HuH-7.5 (cell line): Measurements from ENCODE around the gene EMID1.

Experiments
- DNase-seq: peaks from one replicate; pipeline ENCODE4 v3.0.0; 2011; ENCODE audit warnings: low spot score

Gene EMID1

GRCh38 chr22:29298641-29299040 lies 92.9 kb downstream of the EMID1 start:
- DNase-seq, result no peak

- DNase-seq, result no peak
Observed at GRCh38 chr22:29299136-29299900, 93.6 kb downstream of the EMID1 start.

- no peak for DNase-seq
Observed at GRCh38 chr22:29300467-29300806, 94.7 kb downstream of the EMID1 start.

GRCh38 chr22:29300807-29301601 lies 95.3 kb downstream of the EMID1 start:
- no peak for DNase-seq

- DNase-seq, result no peak
Observed at GRCh38 chr22:29301716-29302401, 96.2 kb downstream of the EMID1 start.

- no peak for DNase-seq
Observed at GRCh38 chr22:29302402-29302680, 96.6 kb downstream of the EMID1 start.

GRCh38 chr22:29302681-29303465 lies 97.2 kb downstream of the EMID1 start:
- DNase-seq, result no peak

- DNase-seq, result no peak
Observed at GRCh38 chr22:29305836-29306174, 100.1 kb downstream of the EMID1 start.

- peak; percentile 100 for DNase-seq
Observed at GRCh38 chr22:29306175-29306834, 100.6 kb downstream of the EMID1 start, which contains the start of gene GAS2L1. GAS2L1 (plus strand) TSS chr22:29306650; CDS start chr22:29308106, 1,456 bp downstream.

GRCh38 chr22:29306835-29307595 lies 101.3 kb downstream of the EMID1 start:
- peak; percentile 97 for DNase-seq

GRCh38 chr22:29307596-29308147 lies 102.0 kb downstream of the EMID1 start:
- peak; percentile 76 for DNase-seq

GRCh38 chr22:29308148-29308790 lies 102.6 kb downstream of the EMID1 start:
- DNase-seq, result no peak

- DNase-seq, result no peak
Observed at GRCh38 chr22:29308791-29309262, 103.1 kb downstream of the EMID1 start.
